Ovary (tissue), 3 donors: ENCODE data around the gene LPAR2.

Experiments used
- EP300 ChIP-seq: sonication (generic); formaldehyde crosslinking; IDR thresholded peaks from one replicate; pipeline ENCODE4 v1.6.1; 2017; ENCODE audit warnings: antibody characterized with exemption
- POLR2A ChIP-seq: fragments of 450-650 bp; IDR thresholded peaks from one replicate; pipeline ENCODE4 v1.6.1; 2017; ENCODE audit warnings: antibody characterized with exemption, mild to moderate bottlenecking, moderate library complexity
- TF ChIP-seq, protein P1 (sequence below), 3 donors: fragments of 450-650 bp in 2 of 3; fragments of 200-600 bp in 1 of 3; IDR thresholded peaks; one replicate each; pipeline versions ENCODE4 v1.5.1 to v1.8.0; 2016 to 2022; ENCODE audit warnings: antibody characterized with exemption in 3 of 3, mild to moderate bottlenecking in 1 of 3
- donor health status: DM: no; HTN: no; CAD: no.

DNA sequence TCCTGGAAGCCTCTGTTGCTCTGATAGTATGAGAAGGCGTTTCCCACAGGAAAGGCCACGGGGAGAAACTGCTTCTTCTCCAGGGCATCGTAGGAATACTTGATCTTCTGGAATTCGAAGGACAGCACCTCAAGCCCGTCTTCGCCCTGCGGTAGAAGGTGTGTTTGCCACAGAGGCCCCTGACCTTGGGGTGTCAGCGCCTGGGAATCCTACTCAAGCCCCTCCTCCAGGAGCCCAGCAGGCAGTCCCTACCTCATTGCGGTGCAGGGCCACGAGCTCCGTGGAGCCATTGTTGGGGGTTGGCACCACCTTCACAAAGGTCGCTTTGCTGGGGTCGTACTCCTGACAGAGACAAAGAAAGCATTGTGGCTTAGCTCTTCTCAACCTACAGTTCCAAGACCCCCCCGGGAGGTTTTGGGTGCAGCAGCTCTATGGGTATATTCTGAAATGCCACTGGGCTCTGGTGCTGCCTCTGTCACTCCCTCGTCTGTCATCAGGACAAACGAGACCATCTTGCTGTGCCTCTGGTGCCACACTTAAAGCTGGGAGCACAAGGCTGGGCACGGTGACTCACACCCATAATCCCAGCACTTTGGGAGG is 31.7 kb upstream of the LPAR2 start:
- TF ChIP-seq, protein P1, sequence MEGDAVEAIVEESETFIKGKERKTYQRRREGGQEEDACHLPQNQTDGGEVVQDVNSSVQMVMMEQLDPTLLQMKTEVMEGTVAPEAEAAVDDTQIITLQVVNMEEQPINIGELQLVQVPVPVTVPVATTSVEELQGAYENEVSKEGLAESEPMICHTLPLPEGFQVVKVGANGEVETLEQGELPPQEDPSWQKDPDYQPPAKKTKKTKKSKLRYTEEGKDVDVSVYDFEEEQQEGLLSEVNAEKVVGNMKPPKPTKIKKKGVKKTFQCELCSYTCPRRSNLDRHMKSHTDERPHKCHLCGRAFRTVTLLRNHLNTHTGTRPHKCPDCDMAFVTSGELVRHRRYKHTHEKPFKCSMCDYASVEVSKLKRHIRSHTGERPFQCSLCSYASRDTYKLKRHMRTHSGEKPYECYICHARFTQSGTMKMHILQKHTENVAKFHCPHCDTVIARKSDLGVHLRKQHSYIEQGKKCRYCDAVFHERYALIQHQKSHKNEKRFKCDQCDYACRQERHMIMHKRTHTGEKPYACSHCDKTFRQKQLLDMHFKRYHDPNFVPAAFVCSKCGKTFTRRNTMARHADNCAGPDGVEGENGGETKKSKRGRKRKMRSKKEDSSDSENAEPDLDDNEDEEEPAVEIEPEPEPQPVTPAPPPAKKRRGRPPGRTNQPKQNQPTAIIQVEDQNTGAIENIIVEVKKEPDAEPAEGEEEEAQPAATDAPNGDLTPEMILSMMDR (IDR thresholded peaks at IDR 0.05): no peak
- TF ChIP-seq EP300 (no peak), POLR2A (no peak)
